IPS DF 6.9 (cell line): ENCODE data around the gene RYR1.

ENCODE experiments used
- DNase-seq: peaks from one replicate; pipeline ENCODE4 v3.0.0-alpha.2; 2013; ENCODE audit warnings: low read depth, low spot score
- H3K27ac ChIP-seq: one replicate; pipeline ENCODE4 v1.5.1; 2013; ENCODE audit warnings: low read length, control low read depth
- H3K27me3 ChIP-seq: 2 replicates; pipeline ENCODE4 v1.6.1; 2013; ENCODE audit warnings: mild to moderate bottlenecking, low read length; ENCODE audit not compliant: control insufficient read depth, insufficient read depth
- H3K36me3 ChIP-seq: 2 replicates; pipeline ENCODE4 v1.6.1; 2013; ENCODE audit warnings: low read length; ENCODE audit not compliant: control insufficient read depth, insufficient read depth
- H3K4me1 ChIP-seq: 2 replicates; pipeline ENCODE4 v1.6.1; 2013; ENCODE audit warnings: low read length; ENCODE audit not compliant: control insufficient read depth, insufficient read depth
- H3K4me3 ChIP-seq: 2 replicates; pipeline ENCODE4 v1.5.1; 2013; ENCODE audit warnings: mild to moderate bottlenecking, low read length
- H3K9me3 ChIP-seq: 2 replicates; pipeline ENCODE4 v1.6.1; 2013; ENCODE audit warnings: low read length, inconsistent platforms; ENCODE audit not compliant: control insufficient read depth, insufficient read depth
- WGBS: extraction: QIAGEN DNeasy Blood & Tissue Kit; methylation state at CpG from one replicate; pipeline ENCODE4 v1.1.7; 2013; ENCODE audit warnings: mixed read lengths, missing lambda C conversion rate; ENCODE audit not compliant: insufficient read length, insufficient coverage; 5-methylcytosine and 5-hydroxymethylcytosine counted together

The RYR1 gene

DNA sequence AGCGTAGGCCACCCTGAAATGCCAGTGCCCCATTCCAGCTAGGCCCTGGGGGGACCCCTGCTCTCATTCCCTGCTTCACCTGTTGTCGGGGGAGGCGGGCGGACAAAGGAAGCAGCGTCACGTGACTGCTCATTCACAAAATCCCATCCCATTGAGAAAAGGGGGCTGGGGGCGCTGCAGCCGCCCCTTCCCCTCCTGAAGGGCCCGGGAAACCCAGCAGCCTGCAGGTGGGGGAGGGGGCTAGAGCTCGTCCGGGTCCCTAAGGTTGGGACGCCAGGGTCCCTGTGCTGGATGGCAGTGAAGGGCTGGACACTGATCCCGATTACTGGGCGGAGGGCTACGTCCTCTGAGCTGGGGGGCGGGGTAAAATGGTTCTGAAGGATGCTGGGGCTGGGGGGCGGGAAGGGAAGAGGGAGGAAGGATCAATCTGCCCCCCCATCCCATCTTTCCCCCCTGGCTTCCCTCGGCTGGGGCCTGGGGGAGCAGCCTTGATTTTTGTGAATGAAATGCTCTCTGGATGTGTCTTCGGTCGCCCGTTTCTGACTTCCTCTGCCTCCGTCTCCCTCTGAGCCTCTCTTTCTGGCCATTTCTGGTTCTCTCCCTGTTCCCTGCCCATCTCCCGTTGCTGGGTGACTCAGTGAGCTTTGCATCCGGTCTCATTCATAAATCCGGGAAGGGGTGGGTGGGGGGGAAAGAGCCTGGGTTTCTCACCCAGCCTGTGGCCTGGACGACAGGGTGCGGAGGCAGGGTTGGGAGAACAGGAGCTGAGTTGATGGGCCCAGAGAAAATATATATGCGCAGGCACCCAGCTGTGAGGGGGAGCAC is 44.2 kb upstream of the RYR1 start:
- Histone ChIP-seq H3K27me3 (no peaks in the 10 kb centered on the region), H3K4me1 (peaks cover 4% of the 10 kb centered on the region; the same call in 1 of the 2 replicates), H3K36me3 (peaks cover 3% of the 10 kb centered on the region; the same call in 1 of the 2 replicates), H3K9me3 (no peaks in the 10 kb centered on the region), H3K27ac (no peak overlapping the region), H3K4me3 (peak overlapping the region; percentile 58)
- no peak for DNase-seq
- no CpG with 5 or more reads among the region's 28 CpGs for WGBS

DNA sequence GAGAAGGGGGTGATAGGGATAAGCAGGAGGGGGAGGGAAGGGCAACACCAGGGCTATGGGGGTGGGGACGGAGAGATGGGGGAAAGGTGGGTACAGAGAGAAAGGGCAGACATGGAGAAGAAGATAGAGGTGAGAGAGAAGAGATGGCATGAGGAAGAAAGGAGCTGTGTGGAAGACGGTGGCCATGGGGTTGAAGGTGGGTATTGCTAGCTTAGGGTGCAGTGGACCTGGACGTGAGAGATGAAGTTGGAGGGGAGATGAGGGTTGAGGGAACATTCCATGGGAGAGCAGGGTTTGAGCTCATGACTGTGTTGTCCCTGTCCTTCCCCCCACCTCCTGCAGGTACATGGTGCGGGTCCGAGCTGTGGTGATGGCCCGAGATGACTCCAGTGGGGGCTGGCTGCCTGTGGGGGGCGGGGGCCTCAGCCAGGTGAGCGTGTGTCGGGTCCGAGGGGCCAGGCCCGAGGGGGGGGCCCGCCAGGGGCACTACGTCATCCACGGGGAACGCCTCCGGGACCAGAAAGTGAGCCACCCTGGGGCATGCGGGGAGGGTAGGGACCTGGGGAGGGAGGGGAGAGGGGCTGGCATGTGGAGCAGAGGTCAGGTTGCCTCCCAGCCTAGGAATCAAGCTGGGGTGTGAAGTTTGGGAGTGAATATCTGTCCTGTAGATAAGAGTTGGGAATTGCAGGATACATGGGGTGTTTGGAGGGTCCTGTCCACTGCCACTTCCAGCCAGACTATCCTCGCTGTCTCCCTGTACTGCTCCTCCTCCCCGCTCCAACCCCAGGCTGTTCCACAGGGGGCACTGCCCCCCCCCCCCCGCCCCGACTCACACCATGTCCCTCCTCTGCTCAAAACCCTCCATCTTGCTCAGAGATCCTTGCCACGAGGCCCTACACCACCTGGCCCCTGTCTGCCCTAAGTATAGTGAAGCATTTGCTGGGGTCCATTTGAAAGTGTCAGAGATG is 43.2 kb upstream of the RYR1 start:
- Histone ChIP-seq H3K4me1 (peaks cover 4% of the 10 kb centered on the region; the same call in 1 of the 2 replicates), H3K9me3 (no peaks in the 10 kb centered on the region), H3K36me3 (peaks cover 3% of the 10 kb centered on the region; the same call in 1 of the 2 replicates), H3K27me3 (no peaks in the 10 kb centered on the region), H3K27ac (no peak overlapping the region), H3K4me3 (peak overlapping the region; percentile 58; the same call in 1 of the 2 replicates)
- DNase-seq = no peak
- WGBS = no CpG with 5 or more reads among the region's 22 CpGs

DNA sequence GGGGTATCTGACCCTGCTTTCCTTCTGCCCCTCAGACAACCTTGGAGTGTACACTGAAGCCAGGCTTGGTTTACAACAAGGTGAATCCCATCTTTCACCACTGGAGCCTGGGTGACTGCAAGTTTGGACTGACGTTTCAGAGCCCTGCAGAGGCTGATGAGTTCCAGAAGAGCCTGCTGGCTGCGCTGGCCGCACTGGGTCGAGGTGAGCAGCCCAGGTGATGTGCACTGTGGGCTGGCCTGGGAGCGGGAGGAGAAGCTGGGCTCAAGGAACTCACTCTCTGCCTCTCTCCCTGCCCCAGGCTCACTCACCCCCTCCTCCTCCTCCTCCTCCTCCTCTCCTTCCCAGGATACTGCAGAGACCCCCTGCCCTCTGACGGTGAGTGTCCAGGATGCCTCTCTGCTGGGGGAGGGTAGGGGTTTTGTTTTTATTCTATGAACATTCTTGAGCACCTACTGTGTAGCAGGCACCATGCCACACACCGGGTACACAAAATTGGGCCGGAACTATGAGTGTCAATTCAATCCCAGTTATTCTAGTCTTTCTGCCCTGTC is 41.5 kb upstream of the RYR1 start:
- no peak overlapping the region for H3K27ac ChIP-seq

DNA sequence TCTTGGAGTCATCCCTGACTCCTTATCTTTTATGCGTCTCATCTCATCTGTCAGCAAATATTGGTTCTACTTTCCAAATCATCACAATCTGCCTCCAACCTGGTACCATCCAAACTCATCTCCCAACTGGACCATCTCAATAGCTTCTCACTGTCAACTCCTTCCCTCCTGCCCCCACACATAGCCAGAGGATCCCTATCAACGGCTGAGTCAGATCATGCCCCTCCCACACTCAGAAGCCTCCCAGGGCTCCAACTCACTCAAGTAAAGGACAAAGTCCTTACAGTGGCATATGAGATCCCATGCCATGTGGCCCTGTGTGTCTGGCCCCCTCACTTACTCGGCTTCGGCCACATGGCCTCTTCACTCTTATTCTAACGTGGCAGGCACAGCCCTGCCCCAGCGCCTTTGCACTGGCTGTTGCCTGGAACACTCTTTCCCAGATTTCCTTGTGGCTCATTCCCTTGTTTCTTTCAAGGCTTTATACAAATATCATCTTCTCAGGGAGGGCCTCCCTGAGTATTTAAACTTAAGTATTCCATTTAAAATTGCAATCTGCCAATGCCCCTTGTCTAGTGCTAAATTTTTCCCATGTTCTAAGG is 40.7 kb upstream of the RYR1 start:
- DNase-seq = no peak
- H3K27ac ChIP-seq = no peak overlapping the region

More for the DNA sequence above, 41.5 kb upstream of the RYR1 start:
- H3K36me3 ChIP-seq = peaks cover 3% of the 10 kb centered on the region; the same call in 1 of the 2 replicates
- no CpG with 5 or more reads among the region's 8 CpGs for WGBS
- H3K9me3 ChIP-seq = no peaks in the 10 kb centered on the region
- no peak overlapping the region for H3K4me3 ChIP-seq
- no peak for DNase-seq
- H3K4me1 ChIP-seq = 0 out of 2 replicates have a peak, but pooled peaks cover 1% of the 10 kb centered on the region
- H3K27me3 ChIP-seq = no peaks in the 10 kb centered on the region

DNA sequence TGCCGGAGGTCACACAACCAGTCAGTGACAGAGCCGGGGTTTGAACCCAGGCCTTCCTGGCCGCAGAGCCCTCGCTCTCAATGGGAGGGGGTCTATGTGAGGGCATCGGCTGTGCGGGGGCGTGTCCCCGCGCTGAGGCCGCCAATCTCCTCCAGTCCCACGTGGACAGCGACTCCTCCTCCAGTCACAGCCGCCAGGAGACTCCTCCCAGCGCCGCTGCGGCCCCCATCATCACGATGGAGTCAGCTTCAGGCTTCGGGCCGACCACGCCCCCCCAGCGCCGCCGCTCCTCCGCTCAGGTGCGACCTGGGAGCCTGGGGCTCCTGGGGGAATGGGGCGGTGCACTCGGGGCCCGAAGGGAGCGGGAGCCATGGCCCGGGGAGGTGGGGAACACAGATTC is 39.0 kb upstream of the RYR1 start:
- Histone ChIP-seq H3K36me3 (peaks cover 3% of the 10 kb centered on the region; the same call in 1 of the 2 replicates), H3K27ac (no peak overlapping the region), H3K9me3 (no peaks in the 10 kb centered on the region), H3K4me3 (no peak overlapping the region), H3K4me1 (0 out of 2 replicates have a peak, but pooled peaks cover 1% of the 10 kb centered on the region), H3K27me3 (peaks cover 1% of the 10 kb centered on the region; the same call in 1 of the 2 replicates)
- WGBS = no CpG with 5 or more reads among the region's 30 CpGs
- DNase-seq = peak; percentile 77

More for the DNA sequence above, 40.7 kb upstream of the RYR1 start:
- no CpG with 5 or more reads among the region's 6 CpGs for WGBS
- H3K4me3 ChIP-seq = no peak overlapping the region
- no peaks in the 10 kb centered on the region for H3K27me3 ChIP-seq
- H3K4me1 ChIP-seq = 0 out of 2 replicates have a peak, but pooled peaks cover 1% of the 10 kb centered on the region
- no peaks in the 10 kb centered on the region for H3K9me3 ChIP-seq
- H3K36me3 ChIP-seq = peaks cover 3% of the 10 kb centered on the region; the same call in 1 of the 2 replicates

DNA sequence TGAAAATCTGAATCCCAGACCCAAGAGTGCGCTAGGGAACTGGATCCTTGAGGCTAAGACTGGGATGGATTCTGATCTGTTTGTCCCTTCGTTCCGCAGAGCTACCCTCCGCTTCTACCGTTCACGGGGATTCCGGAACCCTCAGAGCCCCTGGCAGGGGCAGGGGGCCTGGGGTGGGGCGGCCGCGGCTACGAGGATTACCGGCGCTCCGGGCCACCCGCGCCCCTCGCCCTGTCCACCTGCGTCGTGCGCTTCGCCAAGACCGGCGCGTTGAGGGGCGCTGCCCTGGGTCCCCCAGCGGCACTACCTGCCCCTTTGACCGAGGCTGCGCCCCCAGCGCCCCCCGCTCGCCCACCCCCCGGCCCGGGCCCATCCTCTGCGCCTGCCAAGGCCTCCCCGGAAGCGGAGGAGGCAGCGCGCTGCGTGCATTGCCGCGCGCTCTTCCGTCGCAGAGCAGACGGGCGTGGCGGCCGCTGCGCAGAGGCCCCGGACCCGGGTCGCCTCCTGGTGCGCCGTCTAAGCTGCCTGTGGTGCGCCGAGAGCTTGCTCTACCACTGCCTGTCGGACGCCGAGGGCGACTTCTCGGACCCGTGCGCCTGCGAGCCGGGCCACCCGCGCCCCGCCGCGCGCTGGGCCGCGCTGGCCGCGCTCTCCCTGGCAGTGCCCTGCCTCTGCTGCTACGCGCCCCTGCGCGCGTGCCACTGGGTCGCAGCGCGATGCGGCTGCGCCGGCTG is 37.9 kb upstream of the RYR1 start:
- H3K9me3 ChIP-seq = no peaks in the 10 kb centered on the region
- H3K27ac ChIP-seq = no peak overlapping the region
- peaks cover 1% of the 10 kb centered on the region; the same call in 1 of the 2 replicates for H3K4me1 ChIP-seq
- H3K4me3 ChIP-seq = no peak overlapping the region
- peaks cover 7% of the 10 kb centered on the region; the same call in 1 of the 2 replicates for H3K27me3 ChIP-seq
- no peak for DNase-seq
- no CpG with 5 or more reads among the region's 86 CpGs for WGBS
- peaks cover 3% of the 10 kb centered on the region; the same call in 1 of the 2 replicates for H3K36me3 ChIP-seq

DNA sequence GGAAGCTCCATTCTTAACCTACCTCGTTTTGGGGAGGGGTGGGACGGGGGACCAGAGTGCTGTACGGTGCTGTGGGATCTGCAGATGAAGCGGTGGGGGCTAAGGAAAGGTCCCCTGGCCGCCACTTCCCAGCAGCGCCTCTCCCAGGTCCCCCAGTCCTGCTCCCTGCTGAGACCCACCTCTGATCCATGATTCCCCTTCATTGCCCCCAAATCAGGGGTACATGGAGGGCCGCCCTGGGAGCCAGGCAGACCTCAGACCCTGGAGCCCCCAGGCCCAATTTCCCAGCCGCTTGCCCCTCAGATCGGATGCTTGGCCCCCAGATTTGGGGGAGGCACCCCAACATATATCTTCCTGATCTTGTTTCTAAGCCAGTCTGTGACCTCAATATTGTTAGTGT is 34.4 kb upstream of the RYR1 start:
- Histone ChIP-seq H3K27me3 (peaks cover 12% of the 10 kb centered on the region; the same call in 1 of the 2 replicates), H3K27ac (no peak overlapping the region), H3K36me3 (no peaks in the 10 kb centered on the region; the same call in 1 of the 2 replicates), H3K9me3 (no peaks in the 10 kb centered on the region), H3K4me3 (no peak overlapping the region), H3K4me1 (no peaks in the 10 kb centered on the region; the same call in 1 of the 2 replicates)
- no CpG with 5 or more reads among the region's 9 CpGs for WGBS
- DNase-seq = no peak

DNA sequence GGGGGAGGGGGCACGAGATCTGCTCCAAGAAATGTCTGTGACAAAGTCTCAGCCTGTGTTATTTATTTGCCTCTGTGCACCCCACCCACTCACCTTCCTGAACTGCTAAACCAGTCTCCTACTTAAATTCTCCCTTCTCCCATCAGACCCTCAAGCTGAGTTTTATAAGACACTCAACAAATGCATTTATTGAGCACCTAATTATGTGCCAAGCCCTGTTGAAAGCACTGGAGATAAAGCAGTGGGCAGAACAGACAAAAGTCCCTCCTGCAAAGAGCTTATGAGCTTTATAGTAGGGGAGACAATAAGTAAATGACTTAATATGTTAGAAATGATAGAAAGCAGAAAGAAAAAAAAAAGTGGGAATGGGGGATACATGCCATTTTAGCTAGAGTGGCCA is 34.0 kb upstream of the RYR1 start:
- no peak for DNase-seq
- Histone ChIP-seq H3K36me3 (no peaks in the 10 kb centered on the region; the same call in 1 of the 2 replicates), H3K27me3 (peaks cover 12% of the 10 kb centered on the region; the same call in 1 of the 2 replicates), H3K4me3 (no peak overlapping the region), H3K4me1 (no peaks in the 10 kb centered on the region; the same call in 1 of the 2 replicates), H3K27ac (no peak overlapping the region), H3K9me3 (no peaks in the 10 kb centered on the region)
- whole genome bisulfite sequencing = no CpG with 5 or more reads among the region's 1 CpG

DNA sequence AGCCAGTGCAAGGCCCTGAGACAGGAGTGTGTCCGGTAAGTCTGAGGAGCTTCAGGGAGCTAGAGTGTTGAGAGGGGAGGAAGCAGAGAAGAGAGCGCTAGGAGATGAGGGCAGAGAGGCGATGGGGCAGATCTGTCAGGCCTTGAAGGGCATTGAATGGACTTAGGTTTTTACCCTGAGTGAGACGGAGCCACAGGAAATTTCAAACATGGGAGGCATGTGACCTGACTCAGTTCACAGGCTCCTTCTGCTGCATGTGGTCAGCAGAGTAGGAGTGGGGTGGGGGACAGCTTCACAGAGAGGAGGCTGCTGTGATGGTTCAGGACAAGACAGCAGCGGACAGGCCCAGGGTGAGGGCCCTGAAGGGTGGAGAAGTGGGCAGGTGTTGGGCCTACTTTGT is 33.1 kb upstream of the RYR1 start:
- Histone ChIP-seq H3K4me3 (no peak overlapping the region), H3K4me1 (no peaks in the 10 kb centered on the region; the same call in 1 of the 2 replicates), H3K27me3 (peaks cover 12% of the 10 kb centered on the region; the same call in 1 of the 2 replicates), H3K9me3 (no peaks in the 10 kb centered on the region), H3K27ac (no peak overlapping the region), H3K36me3 (no peaks in the 10 kb centered on the region; the same call in 1 of the 2 replicates)
- no CpG with 5 or more reads among the region's 5 CpGs for WGBS
- DNase-seq = no peak
